Right lobe of liver (tissue), 6 donors: Measurements from ENCODE around the gene HARS2. TPM values are rescaled to one million over a fixed set of nuclear protein-coding genes. Genes with fewer than 3 reads are reported as not detected.

Experiments
- ATAC-seq, 4 donors: fragments of 200-7000 bp; cut with Tn5 transposase; one replicate each; pipeline ENCODE4 v1.9.1; 2020; ENCODE audit warnings: mild to moderate bottlenecking in 4 of 4, moderate library complexity in 4 of 4
- DNase-seq, 3 donors: peaks; one replicate each; pipeline ENCODE4 v3.0.0-alpha.2; 2020
- H3K27ac ChIP-seq, 3 donors: fragments of 200-600 bp; one replicate each; pipeline ENCODE4 v1.8.0; 2022
- H3K27me3 ChIP-seq, 2 donors: fragments of 200-600 bp; one replicate each; pipeline ENCODE4 v1.8.0; 2022
- H3K36me3 ChIP-seq, 4 donors: fragments of 200-600 bp; sonication (generic) in 1 of 4; one replicate each; pipeline versions ENCODE4 v1.5.1 to v1.8.0; 2017 to 2022; ENCODE audit warnings: control low read depth in 1 of 4
- H3K4me1 ChIP-seq, 4 donors: fragments of 200-600 bp; sonication (generic) in 1 of 4; one replicate each; pipeline versions ENCODE4 v1.5.1 to v1.8.0; 2017 to 2022; ENCODE audit warnings: control low read depth in 1 of 4
- H3K4me3 ChIP-seq, 3 donors: fragments of 200-600 bp; one replicate each; pipeline ENCODE4 v1.8.0; 2022
- H3K9me3 ChIP-seq, 4 donors: fragments of 200-600 bp; sonication (generic) in 1 of 4; one replicate each; pipeline versions ENCODE4 v1.5.1 to v1.8.0; 2017 to 2022; ENCODE audit warnings: control low read depth in 1 of 4
- POLR2A ChIP-seq: fragments of 450-650 bp; IDR thresholded peaks from one replicate; pipeline ENCODE4 v1.6.1; 2017; ENCODE audit warnings: antibody characterized with exemption, mild to moderate bottlenecking
- WGBS: methylation state at CpG from one replicate; pipeline ENCODE4 v1.1.6; 2018; ENCODE audit warnings: low coverage, low lambda C conversion rate; ENCODE audit not compliant: insufficient coverage; ENCODE audit errors: missing lambda C conversion rate; 5-methylcytosine and 5-hydroxymethylcytosine counted together
- intact Hi-C, 2 donors: fragments of 100-400 bp; cut with DNase I; formaldehyde crosslinking; loops; one replicate each; pipeline versions ENCODE4 v1.11.2 to v1.14.1; 2022
- long read RNA-seq: library from polyadenylated mRNA; unstranded; transcript quantifications from one replicate; pipeline ENCODE4 v2.0.0, GENCODE V29; 2019
- total RNA-seq, 6 experiments: library from RNA; depleted of rRNA in 2 of 6; stranded (reverse); fragments of >200 nt in 2 of 6; fragmentation: NEBNext Ultra II Directional in 3 of 6; extraction: Animal tissue kit (Norgen Biotek cat#: 25700) in 3 of 6; gene quantifications; one replicate each; pipeline versions ENCODE4 v1.1.0 to v1.2.4, GENCODE V29; 2016 to 2023
- TF ChIP-seq, protein P1 (sequence below), 4 donors: fragments of 200-600 bp in 3 of 4; fragments of 450-650 bp in 1 of 4; IDR thresholded peaks; one replicate each; pipeline versions ENCODE4 v1.5.1 to v1.8.0; 2016 to 2022; ENCODE audit warnings: antibody characterized with exemption in 4 of 4, mild to moderate bottlenecking in 2 of 4
- donor health status: DM: no; HTN: yes; CAD: no.
- donor health status: DM: no; HTN: no; CAD: no.
- donor health status: DM: no; HTN: no; CAD: no.
- donor health status: DM: no; HTN: yes; CAD: no.
- donor health status: DM: no; HTN: yes; CAD: no.

HARS2 gene, protein sequence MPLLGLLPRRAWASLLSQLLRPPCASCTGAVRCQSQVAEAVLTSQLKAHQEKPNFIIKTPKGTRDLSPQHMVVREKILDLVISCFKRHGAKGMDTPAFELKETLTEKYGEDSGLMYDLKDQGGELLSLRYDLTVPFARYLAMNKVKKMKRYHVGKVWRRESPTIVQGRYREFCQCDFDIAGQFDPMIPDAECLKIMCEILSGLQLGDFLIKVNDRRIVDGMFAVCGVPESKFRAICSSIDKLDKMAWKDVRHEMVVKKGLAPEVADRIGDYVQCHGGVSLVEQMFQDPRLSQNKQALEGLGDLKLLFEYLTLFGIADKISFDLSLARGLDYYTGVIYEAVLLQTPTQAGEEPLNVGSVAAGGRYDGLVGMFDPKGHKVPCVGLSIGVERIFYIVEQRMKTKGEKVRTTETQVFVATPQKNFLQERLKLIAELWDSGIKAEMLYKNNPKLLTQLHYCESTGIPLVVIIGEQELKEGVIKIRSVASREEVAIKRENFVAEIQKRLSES
- total RNA-seq = 10 to 100 TPM in 4 of 6 experiments, 1 to 10 TPM in 2; 8.5 to 13.9 (median 11.5) TPM
- long read RNA-seq, partial matches to known transcripts = 0 of 3 reads
- long read RNA-seq, other reads (novel, unspliced or antisense) = 0 of 3 reads

DNA sequence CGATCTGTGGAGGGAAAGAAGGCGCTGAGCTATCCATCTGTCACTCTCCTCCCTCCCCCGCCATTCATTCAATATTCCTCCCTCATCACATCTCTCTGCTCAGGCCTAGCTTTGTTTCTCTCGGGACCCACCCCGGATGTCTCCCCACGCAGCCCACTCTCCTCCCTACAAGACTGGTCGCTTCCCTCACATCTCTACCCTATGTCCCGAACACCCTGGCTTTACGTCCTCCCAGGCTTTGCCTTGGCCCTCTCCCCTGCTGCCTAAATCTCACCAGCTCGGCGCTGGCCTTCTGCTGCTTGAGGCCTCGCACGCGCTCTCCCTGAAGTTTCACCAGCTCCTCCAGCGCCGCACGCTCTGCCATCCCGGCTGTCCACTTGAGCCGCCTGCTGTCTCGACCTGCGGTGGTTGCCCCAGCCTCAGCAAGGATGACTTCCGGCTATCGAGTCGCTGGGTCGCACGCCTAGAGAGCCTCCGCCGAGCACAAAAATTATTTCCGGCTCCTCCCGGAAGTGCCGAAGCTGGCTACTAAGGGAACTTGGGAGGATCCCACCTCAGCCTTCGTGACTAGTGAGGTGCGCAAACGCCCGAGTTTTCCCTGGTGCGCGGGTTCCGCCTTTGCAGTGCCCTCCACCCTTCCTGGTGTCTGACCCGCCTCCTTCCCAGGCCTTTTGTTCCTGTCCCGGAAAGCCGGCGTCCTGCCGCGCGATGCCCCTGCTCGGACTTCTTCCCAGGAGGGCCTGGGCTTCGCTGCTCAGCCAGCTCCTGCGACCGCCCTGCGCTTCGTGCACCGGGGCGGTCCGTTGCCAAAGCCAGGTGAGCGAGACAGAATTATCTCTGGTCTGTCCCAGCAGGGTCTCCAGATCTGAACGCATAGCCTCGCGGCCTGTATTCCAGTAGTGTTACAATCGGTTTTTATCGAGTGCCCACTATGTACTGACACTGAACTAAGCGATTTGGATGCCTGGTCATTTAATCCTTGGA is at the start of gene HARS2, which contains the start of gene HARS1:
HARS2 (plus strand) TSS at position 515 of the 984 bp plus-strand sequence; CDS start at position 709, 194 bp downstream.
HARS1 (minus strand) TSS at position 430 of the 984 bp plus-strand sequence; CDS start at position 364, 66 bp downstream.
- Histone ChIP-seq H3K27ac (peak within 1 kb of the TSS; percentile 56 to 59 (median 56)), H3K9me3 (no peaks in the 10 kb centered on the region), H3K4me1 (peaks cover 0 to 14% (median 7%) of the 10 kb centered on the region in 4 donors), H3K27me3 (no peaks in the 10 kb centered on the region), H3K36me3 (peaks cover 0 to 44% (median 14%) of the 10 kb centered on the region in 4 donors), H3K4me3 (peak within 1 kb of the TSS; percentile 62 to 83 (median 82))
- WGBS = 0% methylated on average over 39 of the region's 61 CpGs
- DNase-seq (peak; percentile 90 to 94 (median 93)), ATAC-seq (peak; percentile 98)
- intact Hi-C loops = no loop called here
- TF ChIP-seq, protein P1, sequence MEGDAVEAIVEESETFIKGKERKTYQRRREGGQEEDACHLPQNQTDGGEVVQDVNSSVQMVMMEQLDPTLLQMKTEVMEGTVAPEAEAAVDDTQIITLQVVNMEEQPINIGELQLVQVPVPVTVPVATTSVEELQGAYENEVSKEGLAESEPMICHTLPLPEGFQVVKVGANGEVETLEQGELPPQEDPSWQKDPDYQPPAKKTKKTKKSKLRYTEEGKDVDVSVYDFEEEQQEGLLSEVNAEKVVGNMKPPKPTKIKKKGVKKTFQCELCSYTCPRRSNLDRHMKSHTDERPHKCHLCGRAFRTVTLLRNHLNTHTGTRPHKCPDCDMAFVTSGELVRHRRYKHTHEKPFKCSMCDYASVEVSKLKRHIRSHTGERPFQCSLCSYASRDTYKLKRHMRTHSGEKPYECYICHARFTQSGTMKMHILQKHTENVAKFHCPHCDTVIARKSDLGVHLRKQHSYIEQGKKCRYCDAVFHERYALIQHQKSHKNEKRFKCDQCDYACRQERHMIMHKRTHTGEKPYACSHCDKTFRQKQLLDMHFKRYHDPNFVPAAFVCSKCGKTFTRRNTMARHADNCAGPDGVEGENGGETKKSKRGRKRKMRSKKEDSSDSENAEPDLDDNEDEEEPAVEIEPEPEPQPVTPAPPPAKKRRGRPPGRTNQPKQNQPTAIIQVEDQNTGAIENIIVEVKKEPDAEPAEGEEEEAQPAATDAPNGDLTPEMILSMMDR (IDR thresholded peaks at IDR 0.05) = no peak
- peak; percentile 78 for TF ChIP-seq POLR2A

DNA sequence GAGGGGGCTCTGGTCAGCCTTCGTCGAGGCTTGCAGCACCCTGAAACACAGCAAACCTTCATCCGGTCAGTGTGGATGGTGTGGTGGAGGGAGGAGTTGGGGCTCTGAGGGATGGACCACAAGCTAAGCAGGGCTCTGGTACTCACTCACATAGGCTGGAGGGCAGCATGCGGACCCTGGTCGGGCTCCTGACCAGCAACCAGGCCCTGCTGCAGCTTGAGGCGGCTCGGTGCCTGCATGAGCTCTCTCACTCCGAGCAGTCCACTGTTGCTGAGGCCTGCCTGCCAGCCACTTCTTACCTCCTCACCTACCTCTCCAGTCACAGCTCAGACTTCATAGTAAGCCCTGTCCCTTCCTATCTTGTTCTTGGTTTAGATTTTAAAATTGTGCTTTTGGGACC is 49.5 kb upstream of the HARS2 start:
- H3K36me3 ChIP-seq = peaks cover 0 to 34% (median 12%) of the 10 kb centered on the region in 4 donors
- TF ChIP-seq POLR2A = no peak
- TF ChIP-seq, protein P1 (IDR thresholded peaks at IDR 0.05) = no peak
- peaks cover 0 to 33% (median 15%) of the 10 kb centered on the region in 4 donors for H3K4me1 ChIP-seq
- no peaks in the 10 kb centered on the region for H3K9me3 ChIP-seq
- H3K27ac ChIP-seq = peak overlapping the region in 1 of 3 donors; percentile 69
- no peak overlapping the region for H3K4me3 ChIP-seq
- DNase-seq (no peak), ATAC-seq (no peak)
- no peaks in the 10 kb centered on the region for H3K27me3 ChIP-seq
- intact Hi-C loops = no loop called here
- WGBS = no CpG with 5 or more reads among the region's 8 CpGs

DNA sequence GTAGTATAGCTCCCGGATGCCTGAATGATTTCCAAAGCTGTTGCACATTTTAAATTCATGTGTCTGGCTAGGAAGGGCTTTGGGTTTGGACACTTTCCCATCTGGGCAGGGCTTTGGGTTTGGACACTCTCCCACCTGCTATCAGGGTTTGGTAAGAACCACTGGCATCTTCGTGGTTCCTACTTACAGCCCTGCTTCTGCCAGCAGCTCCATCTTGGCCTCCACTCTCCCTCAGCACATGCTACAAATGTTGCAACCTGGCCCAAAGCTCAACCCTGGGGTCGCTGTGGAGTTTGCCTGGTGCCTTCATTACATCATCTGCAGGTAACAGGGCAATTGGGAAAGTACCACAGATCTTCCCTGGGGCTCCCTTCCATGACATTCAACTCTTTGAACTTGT is 48.5 kb upstream of the HARS2 start:
- Histone ChIP-seq H3K9me3 (no peaks in the 10 kb centered on the region), H3K4me3 (no peak overlapping the region), H3K4me1 (peaks cover 0 to 35% (median 15%) of the 10 kb centered on the region in 4 donors), H3K27me3 (no peaks in the 10 kb centered on the region), H3K27ac (peak overlapping the region in 1 of 3 donors; percentile 69), H3K36me3 (peaks cover 0 to 34% (median 12%) of the 10 kb centered on the region in 4 donors)
- ATAC-seq = peak in 1 of 4 donors; percentile 7
- intact Hi-C loops = no loop called here
- TF ChIP-seq POLR2A = no peak
- TF ChIP-seq, protein P1 (IDR thresholded peaks at IDR 0.05) = no peak
- peak in 2 of 3 donors; percentile 77 to 78 for DNase-seq
- 11% methylated on average over 2 of the region's 3 CpGs for WGBS

GRCh38 chr5:140647042-140647419 is 44.2 kb upstream of the HARS2 start:
- peak in 2 of 4 donors; percentile 10 to 15 for ATAC-seq
- Histone ChIP-seq H3K36me3 (peaks cover 0 to 53% (median 26%) of the 10 kb centered on the region in 4 donors), H3K4me1 (peaks cover 0 to 24% (median 8%) of the 10 kb centered on the region in 4 donors), H3K4me3 (peak overlapping the region; percentile 75 to 95 (median 80)), H3K9me3 (no peaks in the 10 kb centered on the region), H3K27me3 (no peaks in the 10 kb centered on the region), H3K27ac (peak overlapping the region; percentile 52 to 86 (median 62))
- 2% methylated on average over 19 of the region's 27 CpGs for WGBS
- TF ChIP-seq, protein P1 (IDR thresholded peaks at IDR 0.05) = no peak
- no peak for TF ChIP-seq POLR2A
- DNase-seq = no peak
- intact Hi-C loops = no loop called here
